ENCODE measurements around the gene PCGF1. TPM values are rescaled to one million over a fixed set of nuclear protein-coding genes. Genes with fewer than 3 reads are reported as not detected.
A peak's percentile ranks its signal among the peaks of the same experiment; 100 is the strongest.

The PCGF1 gene
- total and polyA plus RNA-seq, 2 of the 13 experiments (the other 11 are each of a cell fraction or from before 2014, with no cell fraction given): 20.4 to 22.6 TPM

DNA sequence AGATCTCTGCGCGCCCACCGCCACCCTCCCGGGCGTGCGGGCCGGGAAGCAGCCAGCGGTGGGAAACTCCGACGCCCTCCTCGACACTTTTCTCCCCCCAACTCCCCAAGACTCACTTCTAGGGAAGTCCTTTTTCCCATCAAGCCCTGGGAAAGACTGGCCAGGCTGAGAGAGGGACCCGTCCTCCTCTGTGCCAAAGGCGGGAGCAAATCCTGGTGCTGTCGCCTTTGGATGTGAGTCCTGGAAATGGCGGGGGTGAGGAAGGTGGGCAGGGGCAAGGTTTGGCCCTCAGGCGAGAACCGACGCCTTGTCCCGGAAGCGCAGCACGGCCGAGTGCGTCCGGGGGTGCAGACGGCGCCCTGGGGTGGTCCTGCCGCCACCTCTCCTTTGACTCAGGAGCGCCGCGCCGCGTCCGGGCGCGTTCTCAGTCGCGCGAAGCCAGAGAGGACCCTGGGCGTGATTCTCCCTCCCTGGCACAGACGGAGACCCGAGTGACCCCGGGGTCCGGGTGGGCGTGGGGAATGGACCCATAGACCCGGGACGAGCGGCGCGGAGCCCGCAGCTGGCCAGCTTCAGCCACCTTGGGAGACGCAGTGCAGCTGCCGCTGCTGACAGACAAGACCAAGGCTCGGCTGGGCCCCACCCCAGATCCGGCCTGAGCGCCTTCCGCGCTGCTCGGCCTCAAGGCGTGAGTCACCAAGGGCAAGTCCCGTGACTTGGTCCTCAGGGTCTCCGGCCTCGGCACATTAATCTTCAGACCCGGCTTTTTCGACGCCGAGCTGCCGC, 4.6 kb downstream of the PCGF1 start (continued):
- TF ChIP-seq ASH2L (IDR thresholded peaks at IDR 0.05; ENCODE audit: insufficient read length, low read depth, low read length): peak; percentile 49
- no peak; the same call in none of the 2 replicates for TF ChIP-seq NFIB (CRISPR knock-in tag; IDR thresholded peaks at IDR 0.05; ENCODE audit: borderline replicate concordance)
- TF ChIP-seq, protein P1, sequence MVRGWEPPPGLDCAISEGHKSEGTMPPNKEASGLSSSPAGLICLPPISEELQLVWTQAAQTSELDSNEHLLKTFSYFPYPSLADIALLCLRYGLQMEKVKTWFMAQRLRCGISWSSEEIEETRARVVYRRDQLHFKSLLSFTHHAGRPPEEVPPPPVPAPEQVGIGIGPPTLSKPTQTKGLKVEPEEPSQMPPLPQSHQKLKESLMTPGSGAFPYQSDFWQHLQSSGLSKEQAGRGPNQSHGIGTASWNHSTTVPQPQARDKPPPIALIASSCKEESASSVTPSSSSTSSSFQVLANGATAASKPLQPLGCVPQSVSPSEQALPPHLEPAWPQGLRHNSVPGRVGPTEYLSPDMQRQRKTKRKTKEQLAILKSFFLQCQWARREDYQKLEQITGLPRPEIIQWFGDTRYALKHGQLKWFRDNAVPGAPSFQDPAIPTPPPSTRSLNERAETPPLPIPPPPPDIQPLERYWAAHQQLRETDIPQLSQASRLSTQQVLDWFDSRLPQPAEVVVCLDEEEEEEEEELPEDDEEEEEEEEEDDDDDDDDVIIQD (CRISPR knock-in tag; IDR thresholded peaks at IDR 0.05; ENCODE audit: low read depth): no peak
- peak; percentile 89; the same call in 1 of the 2 replicates for TF ChIP-seq MTA1 (CRISPR knock-in tag; IDR thresholded peaks at IDR 0.05; ENCODE audit: borderline replicate concordance)
- no peak for TF ChIP-seq RNF2 (conservative IDR thresholded peaks at IDR 0.05; ENCODE audit: low read depth)
- 0 out of 2 replicates have a peak, but pooled peaks have one; percentile 34 for TF ChIP-seq ZFP41 (CRISPR knock-in tag; IDR thresholded peaks at IDR 0.05; ENCODE audit: borderline replicate concordance)
- 0 out of 2 replicates have a peak, but pooled peaks have one; percentile 5 for TF ChIP-seq NAIF1 (CRISPR knock-in tag; IDR thresholded peaks at IDR 0.05; ENCODE audit: borderline replicate concordance)
- TF ChIP-seq ZZZ3 (CRISPR knock-in tag; IDR thresholded peaks at IDR 0.05; ENCODE audit: borderline replicate concordance): 0 out of 2 replicates have a peak, but pooled peaks have one; percentile 22
- peak; percentile 25; the same call in 1 of the 2 replicates for TF ChIP-seq PHF21A (CRISPR knock-in tag; IDR thresholded peaks at IDR 0.05)
- TF ChIP-seq CBX1 (IDR thresholded peaks at IDR 0.05; ENCODE audit: low read depth): peak; percentile 42
- TF ChIP-seq, protein P2, sequence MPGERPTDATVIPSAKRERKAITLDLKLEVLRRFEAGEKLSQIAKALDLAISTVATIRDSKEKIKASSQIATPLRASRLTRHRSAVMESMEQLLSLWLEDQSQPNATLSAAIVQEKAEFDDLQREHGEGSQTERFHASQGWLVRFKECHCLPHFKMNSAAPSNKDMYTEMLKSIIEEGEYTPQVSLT (CRISPR knock-in tag; IDR thresholded peaks at IDR 0.05; ENCODE audit: borderline replicate concordance, low read depth): no peak
- TF ChIP-seq ZNF672 (CRISPR knock-in tag; IDR thresholded peaks at IDR 0.05): no peak
- peak; percentile 88; the same call in 1 of the 2 replicates for TF ChIP-seq ZSCAN31 (CRISPR knock-in tag; IDR thresholded peaks at IDR 0.05; ENCODE audit: low read depth)
- TF ChIP-seq RORA (CRISPR knock-in tag; IDR thresholded peaks at IDR 0.05): no peak
- TF ChIP-seq, protein P3, sequence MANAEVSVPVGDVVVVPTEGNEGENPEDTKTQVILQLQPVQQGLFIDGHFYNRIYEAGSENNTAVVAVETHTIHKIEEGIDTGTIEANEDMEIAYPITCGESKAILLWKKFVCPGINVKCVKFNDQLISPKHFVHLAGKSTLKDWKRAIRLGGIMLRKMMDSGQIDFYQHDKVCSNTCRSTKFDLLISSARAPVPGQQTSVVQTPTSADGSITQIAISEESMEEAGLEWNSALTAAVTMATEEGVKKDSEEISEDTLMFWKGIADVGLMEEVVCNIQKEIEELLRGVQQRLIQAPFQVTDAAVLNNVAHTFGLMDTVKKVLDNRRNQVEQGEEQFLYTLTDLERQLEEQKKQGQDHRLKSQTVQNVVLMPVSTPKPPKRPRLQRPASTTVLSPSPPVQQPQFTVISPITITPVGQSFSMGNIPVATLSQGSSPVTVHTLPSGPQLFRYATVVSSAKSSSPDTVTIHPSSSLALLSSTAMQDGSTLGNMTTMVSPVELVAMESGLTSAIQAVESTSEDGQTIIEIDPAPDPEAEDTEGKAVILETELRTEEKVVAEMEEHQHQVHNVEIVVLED (CRISPR knock-in tag; IDR thresholded peaks at IDR 0.05; ENCODE audit: borderline replicate concordance): peak; percentile 71
- TF ChIP-seq GLI4 (CRISPR knock-in tag; IDR thresholded peaks at IDR 0.05; ENCODE audit: borderline replicate concordance): no peak; the same call in 1 of the 2 replicates
- no peak for TF ChIP-seq JARID2 (CRISPR knock-in tag; IDR thresholded peaks at IDR 0.05; ENCODE audit: insufficient replicate concordance)
- TF ChIP-seq, protein P4, sequence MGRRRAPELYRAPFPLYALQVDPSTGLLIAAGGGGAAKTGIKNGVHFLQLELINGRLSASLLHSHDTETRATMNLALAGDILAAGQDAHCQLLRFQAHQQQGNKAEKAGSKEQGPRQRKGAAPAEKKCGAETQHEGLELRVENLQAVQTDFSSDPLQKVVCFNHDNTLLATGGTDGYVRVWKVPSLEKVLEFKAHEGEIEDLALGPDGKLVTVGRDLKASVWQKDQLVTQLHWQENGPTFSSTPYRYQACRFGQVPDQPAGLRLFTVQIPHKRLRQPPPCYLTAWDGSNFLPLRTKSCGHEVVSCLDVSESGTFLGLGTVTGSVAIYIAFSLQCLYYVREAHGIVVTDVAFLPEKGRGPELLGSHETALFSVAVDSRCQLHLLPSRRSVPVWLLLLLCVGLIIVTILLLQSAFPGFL (CRISPR knock-in tag; IDR thresholded peaks at IDR 0.05): 0 out of 2 replicates have a peak, but pooled peaks have one; percentile 54
- TF ChIP-seq SP2 (CRISPR knock-in tag; IDR thresholded peaks at IDR 0.05): peak; percentile 66
- no peak; the same call in none of the 2 replicates for TF ChIP-seq ZNF143 (CRISPR knock-in tag; IDR thresholded peaks at IDR 0.05)
- peak; percentile 57 for TF ChIP-seq ZFY (CRISPR knock-in tag; IDR thresholded peaks at IDR 0.05)
